Naive B cell (primary cell): Measurements from ENCODE around the gene MOV10. TPM values are rescaled to one million over a fixed set of nuclear protein-coding genes. Genes with fewer than 3 reads are reported as not detected.

Experiments used
- ATAC-seq, 2 donors: fragments of 150-1000 bp; cut with Tn5 transposase; 2 replicates each; pipeline ENCODE4 v1.10.0; 2021; ENCODE audit warnings: low read depth in 2 of 2, mild to moderate bottlenecking in 2 of 2, moderate library complexity in 2 of 2
- DNase-seq: peaks from one replicate; pipeline ENCODE4 v3.0.0; 2022
- H3K27ac Mint-ChIP-seq, 6 donors: one replicate each; pipeline ENCODE4 v1.8.0; 2020 to 2022; ENCODE audit warnings: mild to moderate bottlenecking in 6 of 6, mixed read lengths in 6 of 6, moderate library complexity in 5 of 6, inconsistent platforms in 2 of 6
- H3K27me3 Mint-ChIP-seq, 3 donors: one replicate each; pipeline ENCODE4 v1.8.0; 2021 to 2022; ENCODE audit warnings: mixed read lengths in 3 of 3, mild to moderate bottlenecking in 1 of 3
- H3K36me3 Mint-ChIP-seq, 2 donors: one replicate each; pipeline ENCODE4 v1.8.0; 2020 to 2022; ENCODE audit warnings: mixed read lengths in 2 of 2, inconsistent platforms in 1 of 2, mild to moderate bottlenecking in 1 of 2
- H3K4me1 Mint-ChIP-seq, 3 donors: one replicate each; pipeline ENCODE4 v1.8.0; 2020 to 2022; ENCODE audit warnings: mixed read lengths in 3 of 3, inconsistent platforms in 1 of 3, mild to moderate bottlenecking in 1 of 3, moderate library complexity in 1 of 3
- H3K4me3 Mint-ChIP-seq, 8 donors: one replicate each; pipeline ENCODE4 v1.8.0; 2020 to 2022; ENCODE audit warnings: mild to moderate bottlenecking in 8 of 8, mixed read lengths in 8 of 8, moderate library complexity in 8 of 8, inconsistent platforms in 2 of 8
- H3K9me3 Mint-ChIP-seq, 7 donors: one replicate each; pipeline ENCODE4 v1.8.0; 2020 to 2022; ENCODE audit warnings: mixed read lengths in 7 of 7, mild to moderate bottlenecking in 5 of 7, inconsistent platforms in 2 of 7, moderate library complexity in 1 of 7
- polyA plus RNA-seq, 6 donors: library from polyadenylated mRNA; unstranded; fragments of 300-500 nt; fragmentation: Illumina TruSeq; gene quantifications; one replicate each; pipeline ENCODE4 v1.2.3, GENCODE V29; 2021; ENCODE audit warnings: low read depth in 6 of 6

The MOV10 gene
- polyA plus RNA-seq, 6 donors from 2014 or later: 3.4 to 10.5 (median 9.8) TPM

- no peaks in the 10 kb centered on the region for H3K27me3 Mint-ChIP-seq
- H3K9me3 Mint-ChIP-seq: no peaks in the 10 kb centered on the region
- DNase-seq: no peak
- H3K36me3 Mint-ChIP-seq: peaks cover 13 to 14% of the 10 kb centered on the region in 2 donors
- ATAC-seq: no peak
- H3K4me3 Mint-ChIP-seq: peak overlapping the region in 1 of 8 donors; percentile 35
- H3K27ac Mint-ChIP-seq: no peak overlapping the region
- peaks cover 13 to 28% (median 18%) of the 10 kb centered on the region in 3 donors for H3K4me1 Mint-ChIP-seq
These were observed 20.8 kb downstream of the MOV10 start for GRCh38 chr1:112695276-112695675.

GRCh38 chr1:112696578-112697314, 22.3 kb downstream of the MOV10 start:
- H3K9me3 Mint-ChIP-seq: no peaks in the 10 kb centered on the region
- peaks cover 9 to 11% of the 10 kb centered on the region in 2 donors for H3K36me3 Mint-ChIP-seq
- H3K27ac Mint-ChIP-seq: peak overlapping the region in 2 of 6 donors; percentile 21 to 63
- H3K4me1 Mint-ChIP-seq: peaks cover 28 to 43% (median 33%) of the 10 kb centered on the region in 3 donors
- no peak for DNase-seq
- peak overlapping the region in 1 of 8 donors; percentile 10 for H3K4me3 Mint-ChIP-seq
- no peak for ATAC-seq
- no peaks in the 10 kb centered on the region for H3K27me3 Mint-ChIP-seq

GRCh38 chr1:112697781-112698201, 23.3 kb downstream of the MOV10 start:
- peak overlapping the region in 4 of 6 donors; percentile 9 to 76 (median 34) for H3K27ac Mint-ChIP-seq
- H3K36me3 Mint-ChIP-seq: peaks cover 0 to 4% of the 10 kb centered on the region in 2 donors
- H3K4me1 Mint-ChIP-seq: peaks cover 38 to 53% (median 43%) of the 10 kb centered on the region in 3 donors
- no peak for ATAC-seq
- H3K9me3 Mint-ChIP-seq: no peaks in the 10 kb centered on the region
- no peak for DNase-seq
- no peaks in the 10 kb centered on the region for H3K27me3 Mint-ChIP-seq
- H3K4me3 Mint-ChIP-seq: peak overlapping the region in 1 of 8 donors; percentile 61

GRCh38 chr1:112698366-112699310, 24.2 kb downstream of the MOV10 start:
- Mint-ChIP-seq H3K9me3 (no peaks in the 10 kb centered on the region), H3K36me3 (peaks cover 0 to 4% of the 10 kb centered on the region in 2 donors), H3K27ac (peak overlapping the region in 3 of 6 donors; percentile 39 to 96 (median 83)), H3K4me1 (peaks cover 39 to 60% (median 50%) of the 10 kb centered on the region in 3 donors), H3K27me3 (no peaks in the 10 kb centered on the region), H3K4me3 (peak overlapping the region in 1 of 8 donors; percentile 29)
- ATAC-seq (no peak), DNase-seq (no peak)

- H3K27ac Mint-ChIP-seq: peak overlapping the region; percentile 83 to 96 (median 92)
- no peaks in the 10 kb centered on the region for H3K27me3 Mint-ChIP-seq
- peak overlapping the region in 6 of 8 donors; percentile 56 to 89 (median 60) for H3K4me3 Mint-ChIP-seq
- peaks cover 39 to 68% (median 52%) of the 10 kb centered on the region in 3 donors for H3K4me1 Mint-ChIP-seq
- H3K9me3 Mint-ChIP-seq: no peaks in the 10 kb centered on the region
- H3K36me3 Mint-ChIP-seq: peaks cover 0 to 4% of the 10 kb centered on the region in 2 donors
- ATAC-seq: no peak
- no peak for DNase-seq
These were observed 25.1 kb downstream of the MOV10 start for GRCh38 chr1:112699425-112700144.

- H3K27me3 Mint-ChIP-seq: no peaks in the 10 kb centered on the region
- peaks cover 48 to 78% (median 62%) of the 10 kb centered on the region in 3 donors for H3K4me1 Mint-ChIP-seq
- peak overlapping the region in 7 of 8 donors; percentile 56 to 89 (median 81) for H3K4me3 Mint-ChIP-seq
- DNase-seq: peak; percentile 71
- peak overlapping the region; percentile 83 to 96 (median 92) for H3K27ac Mint-ChIP-seq
- no peaks in the 10 kb centered on the region for H3K9me3 Mint-ChIP-seq
- peak; percentile 79 to 81 for ATAC-seq
- no peaks in the 10 kb centered on the region for H3K36me3 Mint-ChIP-seq
These were observed 26.1 kb downstream of the MOV10 start for GRCh38 chr1:112700290-112701226.

DNA sequence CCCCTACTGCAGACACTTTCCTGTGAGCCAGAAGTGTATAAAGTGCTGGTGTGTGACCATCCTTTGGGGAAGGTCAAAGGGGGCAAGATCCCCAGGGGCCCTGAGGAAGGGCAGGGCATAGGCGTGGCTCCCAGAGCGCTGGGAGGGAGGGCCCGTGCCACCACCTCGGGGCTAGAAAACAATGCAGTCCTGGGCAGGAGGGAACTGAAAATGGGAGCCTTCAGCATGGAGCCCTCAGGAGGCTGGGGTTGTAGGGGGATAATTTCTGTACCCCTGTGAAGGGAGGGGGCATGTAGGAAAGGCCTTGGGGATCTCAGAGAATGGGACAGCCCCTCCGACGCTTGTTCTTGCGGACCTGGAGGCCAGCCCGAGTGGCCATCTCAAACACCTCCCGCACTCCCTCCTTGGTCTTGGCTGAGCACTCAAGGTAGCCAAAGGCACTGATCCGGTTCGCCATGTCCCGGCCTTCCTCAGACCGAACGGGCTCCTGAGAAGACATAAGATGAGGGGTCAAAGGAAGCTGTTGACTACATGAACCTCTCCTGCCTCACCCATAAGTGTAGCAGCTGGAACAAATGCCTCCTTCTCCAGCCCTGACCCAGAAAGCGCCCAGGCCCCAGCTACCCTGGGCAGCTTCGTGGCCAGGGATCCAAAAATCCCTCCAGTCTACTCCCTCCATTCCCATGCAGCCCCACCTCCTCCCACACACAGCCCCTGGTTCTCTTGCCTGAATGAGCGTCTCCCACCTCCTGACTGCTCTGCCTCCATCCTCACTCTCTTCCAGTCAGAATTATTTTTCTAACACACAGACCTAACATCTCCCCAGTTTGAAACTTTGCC, 27.0 kb downstream of the MOV10 start:
- Mint-ChIP-seq H3K27me3 (no peaks in the 10 kb centered on the region), H3K4me1 (peaks cover 56 to 87% (median 71%) of the 10 kb centered on the region in 3 donors), H3K36me3 (no peaks in the 10 kb centered on the region), H3K4me3 (peak overlapping the region in 7 of 8 donors; percentile 20 to 89 (median 81)), H3K27ac (peak overlapping the region; percentile 83 to 96 (median 92)), H3K9me3 (no peaks in the 10 kb centered on the region)
- ATAC-seq (peak; percentile 9 to 11), DNase-seq (no peak)

GRCh38 chr1:112702067-112702395, 27.6 kb downstream of the MOV10 start:
- no peaks in the 10 kb centered on the region for H3K27me3 Mint-ChIP-seq
- peak overlapping the region in 7 of 8 donors; percentile 20 to 89 (median 56) for H3K4me3 Mint-ChIP-seq
- no peaks in the 10 kb centered on the region for H3K36me3 Mint-ChIP-seq
- peaks cover 57 to 85% (median 73%) of the 10 kb centered on the region in 3 donors for H3K4me1 Mint-ChIP-seq
- ATAC-seq (no peak), DNase-seq (no peak)
- H3K27ac Mint-ChIP-seq: peak overlapping the region; percentile 62 to 96 (median 88)
- H3K9me3 Mint-ChIP-seq: no peaks in the 10 kb centered on the region

GRCh38 chr1:112702420-112703261, 28.2 kb downstream of the MOV10 start:
- Mint-ChIP-seq H3K36me3 (no peaks in the 10 kb centered on the region), H3K9me3 (no peaks in the 10 kb centered on the region), H3K27me3 (no peaks in the 10 kb centered on the region), H3K4me1 (peaks cover 61 to 84% (median 78%) of the 10 kb centered on the region in 3 donors), H3K27ac (peak overlapping the region; percentile 14 to 83 (median 74)), H3K4me3 (peak overlapping the region in 7 of 8 donors; percentile 28 to 89 (median 56))
- ATAC-seq: no peak
- DNase-seq: no peak

DNA sequence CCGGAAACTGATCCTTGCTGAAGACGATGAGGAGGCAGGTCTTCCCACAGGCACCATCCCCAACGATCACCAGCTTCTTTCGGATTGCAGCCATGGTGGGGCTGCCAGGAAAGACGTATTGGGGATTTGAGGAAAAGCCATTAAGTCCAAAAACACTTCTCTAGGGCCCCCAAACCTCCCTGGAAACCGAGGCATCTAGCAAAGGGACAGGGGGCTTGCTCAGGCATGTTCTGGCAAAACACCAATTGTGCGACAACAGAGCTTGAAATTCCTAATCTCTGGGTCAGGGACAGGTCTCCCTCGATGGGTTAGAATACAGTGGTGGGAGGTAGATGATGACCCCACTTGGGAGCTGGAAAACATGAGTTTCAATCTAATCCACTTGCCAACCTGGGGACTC, 29.2 kb downstream of the MOV10 start:
- H3K27ac Mint-ChIP-seq: peak overlapping the region in 4 of 6 donors; percentile 44 to 71 (median 61)
- no peaks in the 10 kb centered on the region for H3K9me3 Mint-ChIP-seq
- no peaks in the 10 kb centered on the region for H3K27me3 Mint-ChIP-seq
- peaks cover 66 to 83% (median 82%) of the 10 kb centered on the region in 3 donors for H3K4me1 Mint-ChIP-seq
- ATAC-seq: no peak
- H3K4me3 Mint-ChIP-seq: peak overlapping the region in 2 of 8 donors; percentile 10 to 48
- DNase-seq: no peak
- no peaks in the 10 kb centered on the region for H3K36me3 Mint-ChIP-seq
